Esophagus muscularis mucosa (tissue), 4 donors: ENCODE results near the gene CYBA.
"Not testable (repeated sequence)": the region's sequence is repeated elsewhere in the genome, so short reads cannot be mapped to it uniquely, and the experiment has no call there.

ENCODE experiments used
- CTCF ChIP-seq, 3 experiments: fragments of 200-600 bp in 2 of 3; fragments of 450-650 bp in 1 of 3; sonication (generic) in 2 of 3; IDR thresholded peaks; one replicate each; pipeline ENCODE4 v1.5.1; 2017 to 2019; ENCODE audit warnings: antibody characterized with exemption in 3 of 3, mild to moderate bottlenecking in 2 of 3, moderate library complexity in 1 of 3
- EP300 ChIP-seq: sonication (generic); formaldehyde crosslinking; IDR thresholded peaks from one replicate; pipeline ENCODE4 v1.6.1; 2017; ENCODE audit warnings: antibody characterized with exemption
- POLR2A ChIP-seq: fragments of 450-650 bp; IDR thresholded peaks from one replicate; pipeline ENCODE4 v1.6.1; 2017; ENCODE audit warnings: antibody characterized with exemption, moderate library complexity, mild to moderate bottlenecking, low read depth
- POLR2AphosphoS5 ChIP-seq, 2 donors: sonication (generic); formaldehyde crosslinking; IDR thresholded peaks; one replicate each; pipeline ENCODE4 v1.6.1; 2017; ENCODE audit warnings: antibody characterized with exemption in 2 of 2

DNA sequence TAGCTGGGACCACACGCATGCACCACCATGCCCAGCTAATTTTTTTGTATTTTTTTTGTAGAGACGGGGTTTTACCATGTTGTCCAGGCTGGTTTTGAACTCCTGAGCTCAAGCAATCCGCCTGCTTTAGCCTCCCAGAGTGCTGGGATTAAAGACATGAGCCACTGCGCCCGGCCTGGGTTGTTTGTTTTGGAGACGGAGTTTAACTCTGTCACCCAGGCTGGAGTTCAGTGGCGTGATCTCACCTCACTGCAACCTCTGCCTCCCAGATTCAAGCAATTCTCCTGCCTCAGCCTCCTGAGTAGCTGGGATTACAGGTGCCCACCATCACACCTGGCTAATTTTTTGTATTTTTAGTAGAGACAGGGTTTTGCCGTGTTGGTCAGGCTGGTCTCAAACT lies 41.4 kb downstream of the CYBA start:
- TF ChIP-seq CTCF (IDR thresholded peaks at IDR 0.05); POLR2A; POLR2AphosphoS5 (IDR thresholded peaks at IDR 0.05); EP300: not testable (repeated sequence)
